HepG2 (cell line): ENCODE data around the gene PCBP1. TPM values are rescaled to one million over a fixed set of nuclear protein-coding genes. Genes with fewer than 3 reads are reported as not detected.
A peak's percentile ranks its signal among the peaks of the same experiment; 100 is the strongest.

ENCODE experiments used
- ELK4 ChIP-seq: sonication (generic); formaldehyde crosslinking; IDR thresholded peaks from 2 replicates; pipeline ENCODE4 v1.9.0; 2021; ENCODE audit warnings: missing genetic modification reagents, borderline replicate concordance
- KMT2A ChIP-seq: sonication (generic); formaldehyde crosslinking; IDR thresholded peaks from 2 replicates; pipeline ENCODE4 v1.4.0; 2020; ENCODE audit warnings: missing genetic modification reagents
- MEF2D ChIP-seq: sonication (generic); formaldehyde crosslinking; IDR thresholded peaks from 2 replicates; pipeline ENCODE4 v1.5.1; 2020; ENCODE audit warnings: mild to moderate bottlenecking, missing genetic modification reagents
- NFE2 ChIP-seq: sonication (generic); formaldehyde crosslinking; IDR thresholded peaks from 2 replicates; pipeline ENCODE4 v1.4.0; 2020; ENCODE audit warnings: missing genetic modification reagents
- NFKB2 ChIP-seq: sonication (generic); formaldehyde crosslinking; IDR thresholded peaks from 2 replicates; pipeline ENCODE4 v1.4.0; 2020; ENCODE audit warnings: missing genetic modification reagents, borderline replicate concordance
- RFX3 ChIP-seq: IDR thresholded peaks from 2 replicates; pipeline ENCODE4 v1.6.1; 2016; ENCODE audit warnings: missing biosample characterization, missing genetic modification reagents
- TFDP2 ChIP-seq: sonication (generic); formaldehyde crosslinking; IDR thresholded peaks from 2 replicates; pipeline ENCODE4 v1.4.0; 2020; ENCODE audit warnings: missing genetic modification reagents
- TMF1 ChIP-seq: sonication (generic); formaldehyde crosslinking; IDR thresholded peaks from 2 replicates; pipeline ENCODE4 v1.8.1; 2022; ENCODE audit warnings: low read depth, missing genetic modification reagents
- TSC22D2 ChIP-seq: sonication (generic); formaldehyde crosslinking; IDR thresholded peaks from 2 replicates; pipeline ENCODE4 v1.5.1; 2020; ENCODE audit warnings: missing genetic modification reagents, mild to moderate bottlenecking, borderline replicate concordance
- ZBTB14 ChIP-seq: sonication (generic); formaldehyde crosslinking; IDR thresholded peaks from 2 replicates; pipeline ENCODE4 v1.4.0; 2020; ENCODE audit warnings: missing genetic modification reagents
- ZBTB8A ChIP-seq: sonication (generic); formaldehyde crosslinking; IDR thresholded peaks from 2 replicates; pipeline ENCODE4 v1.4.0; 2020; ENCODE audit warnings: mild to moderate bottlenecking, low read depth, missing genetic modification reagents, borderline replicate concordance
- ZNF138 ChIP-seq: sonication (generic); formaldehyde crosslinking; IDR thresholded peaks from 2 replicates; pipeline ENCODE4 v1.5.0; 2020; ENCODE audit warnings: mild to moderate bottlenecking, low read depth, missing genetic modification reagents
- ZNF142 ChIP-seq: sonication (generic); formaldehyde crosslinking; IDR thresholded peaks from 2 replicates; pipeline ENCODE4 v1.4.0; 2020; ENCODE audit warnings: missing genetic modification reagents
- ZNF678 ChIP-seq: sonication (generic); formaldehyde crosslinking; IDR thresholded peaks from 2 replicates; pipeline ENCODE4 v1.4.0; 2020; ENCODE audit warnings: mild to moderate bottlenecking, missing genetic modification reagents
- ZNF781 ChIP-seq: sonication (generic); formaldehyde crosslinking; IDR thresholded peaks from 2 replicates; pipeline ENCODE4 v1.5.1; 2020; ENCODE audit warnings: borderline replicate concordance, mild to moderate bottlenecking, missing genetic modification reagents; ENCODE audit errors: not compliant biosample characterization
- ZNF790 ChIP-seq: sonication (generic); formaldehyde crosslinking; IDR thresholded peaks from 2 replicates; pipeline ENCODE4 v1.8.0; 2022; ENCODE audit warnings: missing genetic modification reagents, mild to moderate bottlenecking, borderline replicate concordance
- polyA plus RNA-seq, 8 experiments: library from polyadenylated mRNA; depleted of rRNA in 3 of 8; stranded (reverse) in 7 of 8; unstranded in 1 of 8; fragments of >200 nt; fragmentation: Illumina TruSeq in 4 of 8; extraction: Trizol in 4 of 8; gene quantifications; 2 replicates each; pipeline versions ENCODE4 v1.2.1 to v1.2.3, GENCODE V29; 2011 to 2016; ENCODE audit warnings: low read depth in 4 of 8, missing spikeins in 1 of 8, mixed read lengths in 1 of 8; ENCODE audit not compliant: insufficient read depth in 1 of 8
- total RNA-seq, 5 experiments: library from RNA; depleted of rRNA; stranded (reverse); fragments of >200 nt; fragmentation: Illumina TruSeq; extraction: Trizol; gene quantifications; 2 replicates each; pipeline ENCODE4 v1.2.3, GENCODE V29; 2016; ENCODE audit warnings: low read depth in 1 of 5
- TF ChIP-seq, protein P1 (sequence below): sonication (generic); formaldehyde crosslinking; conservative IDR thresholded peaks from 2 replicates; pipeline ENCODE4 v1.8.0; 2022; ENCODE audit warnings: missing genetic modification reagents

PCBP1 gene
- total and polyA plus RNA-seq, 2 of the 13 experiments (the other 11 are each of a cell fraction or from before 2014, with no cell fraction given): 32.0 to 137 TPM

DNA sequence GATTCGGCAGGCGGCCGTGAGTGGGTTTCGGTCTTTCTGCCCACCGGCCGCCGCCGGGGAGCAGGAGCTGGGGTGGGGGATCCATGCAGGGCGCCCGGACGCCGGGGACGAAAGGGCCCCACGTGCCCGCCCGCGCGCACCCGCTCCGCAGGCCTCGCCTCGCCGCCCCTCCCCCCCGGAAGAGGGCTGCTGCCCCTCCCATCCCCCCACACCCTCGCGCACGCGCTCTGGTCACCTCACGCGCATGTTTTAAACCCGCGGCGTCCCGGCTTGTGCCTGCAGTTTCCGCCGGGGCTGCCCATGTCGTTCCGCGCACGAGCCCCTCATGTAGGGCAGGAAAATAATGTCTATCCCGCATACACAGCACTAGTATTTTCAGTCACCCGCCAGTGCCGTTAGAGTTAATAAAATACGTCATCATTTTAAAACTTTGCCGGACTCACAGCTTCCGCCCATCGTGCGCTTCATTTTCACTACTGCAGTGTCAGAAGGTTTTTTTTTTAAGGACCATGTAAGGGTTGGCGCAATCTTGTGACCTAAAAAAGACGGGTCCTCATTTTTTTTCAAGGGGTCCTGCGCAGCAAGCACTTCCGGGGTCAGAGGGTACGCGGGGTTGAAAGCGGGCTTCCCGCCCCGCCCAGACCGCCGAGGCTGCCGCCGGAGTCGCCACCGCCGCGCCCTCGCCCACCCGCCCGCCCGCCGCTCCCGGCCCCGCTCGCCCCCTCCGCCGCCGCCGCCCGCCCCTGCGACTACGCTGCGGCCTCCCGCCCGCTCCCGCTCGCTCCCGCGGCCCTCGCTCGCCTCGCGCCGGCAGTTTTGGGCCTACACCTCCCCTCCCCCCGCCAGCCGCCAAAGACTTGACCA, at the start of gene PCBP1 (continued):
- TF ChIP-seq ZNF142 (CRISPR knock-in tag): peak; percentile 89
- TF ChIP-seq NFKB2: no peak; the same call in 1 of the 2 replicates
- TF ChIP-seq TFDP2 (CRISPR knock-in tag): peak; percentile 74; the same call in 1 of the 2 replicates
- TF ChIP-seq ZNF781 (CRISPR knock-in tag): no peak
- TF ChIP-seq NFE2 (CRISPR knock-in tag): no peak
- no peak for TF ChIP-seq ZNF138 (CRISPR knock-in tag)
- TF ChIP-seq RFX3 (CRISPR knock-in tag): no peak
- TF ChIP-seq TMF1: 0 out of 2 replicates have a peak, but pooled peaks have one; percentile 21
- TF ChIP-seq KMT2A: no peak
- no peak; the same call in 1 of the 2 replicates for TF ChIP-seq ZNF790 (CRISPR knock-in tag)
- no peak; the same call in 1 of the 2 replicates for TF ChIP-seq MEF2D (CRISPR knock-in tag)
- TF ChIP-seq TSC22D2 (CRISPR knock-in tag): no peak
- TF ChIP-seq ZBTB8A (CRISPR knock-in tag): no peak
- TF ChIP-seq ZBTB14 (CRISPR knock-in tag): peak; percentile 90
- TF ChIP-seq, protein P1, sequence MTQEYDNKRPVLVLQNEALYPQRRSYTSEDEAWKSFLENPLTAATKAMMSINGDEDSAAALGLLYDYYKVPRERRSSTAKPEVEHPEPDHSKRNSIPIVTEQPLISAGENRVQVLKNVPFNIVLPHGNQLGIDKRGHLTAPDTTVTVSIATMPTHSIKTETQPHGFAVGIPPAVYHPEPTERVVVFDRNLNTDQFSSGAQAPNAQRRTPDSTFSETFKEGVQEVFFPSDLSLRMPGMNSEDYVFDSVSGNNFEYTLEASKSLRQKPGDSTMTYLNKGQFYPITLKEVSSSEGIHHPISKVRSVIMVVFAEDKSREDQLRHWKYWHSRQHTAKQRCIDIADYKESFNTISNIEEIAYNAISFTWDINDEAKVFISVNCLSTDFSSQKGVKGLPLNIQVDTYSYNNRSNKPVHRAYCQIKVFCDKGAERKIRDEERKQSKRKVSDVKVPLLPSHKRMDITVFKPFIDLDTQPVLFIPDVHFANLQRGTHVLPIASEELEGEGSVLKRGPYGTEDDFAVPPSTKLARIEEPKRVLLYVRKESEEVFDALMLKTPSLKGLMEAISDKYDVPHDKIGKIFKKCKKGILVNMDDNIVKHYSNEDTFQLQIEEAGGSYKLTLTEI (CRISPR knock-in tag): no peak
- no peak for TF ChIP-seq ZNF678
- no peak for TF ChIP-seq ELK4 (CRISPR knock-in tag)
